HepG2 (cell line): ENCODE measurements around the gene CELF4. TPM values are rescaled to one million over a fixed set of nuclear protein-coding genes. Genes with fewer than 3 reads are reported as not detected.

Experiments used
- ATAC-seq: fragments of 200-7000 bp; cut with Tn5 transposase; 3 replicates; pipeline ENCODE4 v1.9.1; 2020; ENCODE audit warnings: mild to moderate bottlenecking, moderate library complexity
- BruUV-seq: library from RNA; stranded (reverse); fragments of 400-500 nt; replicated peaks from 2 replicates; lab custom pipeline; 2021; lab: Mats Ljungman, UMichigan
- CTCF ChIA-PET: fragments of 300-600 bp; formaldehyde crosslinking; extraction: SDS; loops from one replicate; lab custom pipeline; 2021; ENCODE audit warnings: low total read pairs, inconsistent platforms, low intra/inter-chr PET ratio; lab: Yijun Ruan, JAX
- POLR2A ChIA-PET: fragments of 350-600 bp; sonication (Branson Sonifier 250); formaldehyde crosslinking; loops from one replicate; lab custom pipeline; 2020; ENCODE audit warnings: antibody characterized with exemption, inconsistent platforms; lab: Yijun Ruan, JAX
- DNase-seq: peaks from one replicate; pipeline ENCODE4 v3.0.0-alpha.2; 2015; ENCODE audit warnings: low spot score
- FAIRE-seq: peaks from 3 replicates; lab custom pipeline; 2011; peaks lifted over from hg19 to GRCh38; lab: Jason Lieb, UNC
- H2AFZ ChIP-seq: one replicate; pipeline ENCODE4 v1.6.1; 2011; ENCODE audit warnings: low read length, inconsistent platforms
- H3K27ac ChIP-seq: fragments of 300-600 bp; 3 replicates; pipeline ENCODE4 v1.8.0; 2011; ENCODE audit warnings: mixed run types, mild to moderate bottlenecking, mixed read lengths, low read length, inconsistent platforms; ENCODE audit not compliant: insufficient read depth; ENCODE audit errors: extremely low read length
- H3K27me3 ChIP-seq, 2 experiments: fragments of 200-600 bp in 1 of 2; 2 replicates in 1 of 2; 3 replicates in 1 of 2; pipeline versions ENCODE4 v1.6.0 to v1.8.0; 2011; ENCODE audit warnings: low read length in 2 of 2, mild to moderate bottlenecking in 2 of 2, moderate library complexity in 2 of 2, inconsistent platforms in 1 of 2; ENCODE audit not compliant: insufficient read depth in 2 of 2, control insufficient read depth in 1 of 2
- H3K36me3 ChIP-seq, 2 experiments: fragments of 200-600 bp in 1 of 2; replicated peaks in 1 of 2; 2 replicates in 1 of 2; 3 replicates in 1 of 2; pipeline versions ENCODE4 v1.5.1 to v1.8.0; 2011; ENCODE audit warnings: low read length in 2 of 2, inconsistent platforms in 1 of 2; ENCODE audit not compliant: insufficient read depth in 2 of 2, control insufficient read depth in 1 of 2
- H3K4me1 ChIP-seq: 2 replicates; pipeline ENCODE4 v1.5.1; 2012; ENCODE audit warnings: low read length, inconsistent platforms; ENCODE audit not compliant: insufficient read depth
- H3K4me2 ChIP-seq: 2 replicates; pipeline ENCODE4 v1.6.0; 2011; ENCODE audit warnings: low read depth, low read length, inconsistent platforms
- H3K4me3 ChIP-seq, 3 experiments: fragments of 200-600 bp in 1 of 3; sonication (generic), shearing (Covaris generic) in 1 of 3; replicated peaks in 1 of 3; 2 replicates each; pipeline ENCODE4 v1.5.1; 2011 to 2016; ENCODE audit warnings: low read length in 3 of 3, inconsistent platforms in 2 of 3, low read depth in 2 of 3, mild to moderate bottlenecking in 2 of 3, control low read depth in 1 of 3, mixed read lengths in 1 of 3; ENCODE audit not compliant: insufficient read depth in 1 of 3
- H3K79me2 ChIP-seq: one replicate; pipeline ENCODE4 v1.6.1; 2011; ENCODE audit warnings: low read length, inconsistent platforms; ENCODE audit not compliant: insufficient read depth
- H3K9ac ChIP-seq: 2 replicates; pipeline ENCODE4 v1.6.0; 2011; ENCODE audit warnings: mild to moderate bottlenecking, low read depth, low read length, inconsistent platforms; ENCODE audit not compliant: insufficient read depth
- H3K9me3 ChIP-seq: 2 replicates; pipeline ENCODE4 v1.5.1; 2012; ENCODE audit warnings: mild to moderate bottlenecking, low read length
- H4K20me1 ChIP-seq: 2 replicates; pipeline ENCODE4 v1.6.0; 2011; ENCODE audit warnings: inconsistent platforms, mild to moderate bottlenecking, low read length, moderate library complexity; ENCODE audit not compliant: insufficient read depth
- ATF6 ChIP-seq: sonication (generic); formaldehyde crosslinking; conservative IDR thresholded peaks from 2 replicates; pipeline ENCODE4 v1.4.0; 2020; ENCODE audit warnings: missing genetic modification reagents
- CENPX ChIP-seq: sonication (generic); formaldehyde crosslinking; IDR thresholded peaks from 2 replicates; pipeline ENCODE4 v1.9.0; 2021; ENCODE audit warnings: mild to moderate bottlenecking, missing genetic modification reagents, moderate library complexity
- FOXJ3 ChIP-seq: sonication (generic); formaldehyde crosslinking; IDR thresholded peaks from 2 replicates; pipeline ENCODE4 v1.4.0; 2020; ENCODE audit warnings: missing genetic modification reagents, mild to moderate bottlenecking, borderline replicate concordance
- HDAC1 ChIP-seq: sonication (generic); formaldehyde crosslinking; IDR thresholded peaks from 2 replicates; pipeline ENCODE4 v1.5.1; 2020; ENCODE audit warnings: mild to moderate bottlenecking, missing genetic modification reagents
- KLF6 ChIP-seq: IDR thresholded peaks from 2 replicates; pipeline ENCODE4 v1.8.0; 2016; ENCODE audit warnings: missing biosample characterization, missing genetic modification reagents
- MYC ChIP-seq: sonication (generic); formaldehyde crosslinking; IDR thresholded peaks from 2 replicates; pipeline ENCODE4 v1.9.0; 2021; ENCODE audit warnings: missing genetic modification reagents, borderline replicate concordance
- MYNN ChIP-seq: sonication (generic); formaldehyde crosslinking; IDR thresholded peaks from 2 replicates; pipeline ENCODE4 v1.4.0; 2020; ENCODE audit warnings: mild to moderate bottlenecking, low read depth, missing genetic modification reagents
- SOX13 ChIP-seq, 3 experiments: fragments of 450-650 bp in 1 of 3; sonication (generic) in 1 of 3; formaldehyde crosslinking in 1 of 3; IDR thresholded peaks in 2 of 3; conservative IDR thresholded peaks in 1 of 3; 2 replicates each; pipeline versions ENCODE4 v1.5.0 to v1.6.1; 2016 to 2020; ENCODE audit warnings: antibody characterized with exemption in 1 of 3, mild to moderate bottlenecking in 1 of 3, missing compliant biosample characterization in 1 of 3, missing genetic modification reagents in 1 of 3, moderate library complexity in 1 of 3
- ZNF30 ChIP-seq: sonication (generic); formaldehyde crosslinking; IDR thresholded peaks from 2 replicates; pipeline ENCODE4 v1.5.0; 2020; ENCODE audit warnings: mild to moderate bottlenecking, missing genetic modification reagents
- ZNF562 ChIP-seq: sonication (generic); formaldehyde crosslinking; IDR thresholded peaks from 2 replicates; pipeline ENCODE4 v1.8.0; 2022; ENCODE audit warnings: missing genetic modification reagents, borderline replicate concordance
- ZNF564 ChIP-seq: sonication (generic); formaldehyde crosslinking; IDR thresholded peaks from 2 replicates; pipeline ENCODE4 v1.8.1; 2023; ENCODE audit warnings: mild to moderate bottlenecking, missing genetic modification reagents
- ZNF589 ChIP-seq: sonication (generic); formaldehyde crosslinking; conservative IDR thresholded peaks from 2 replicates; pipeline ENCODE4 v1.8.0; 2022; ENCODE audit warnings: mild to moderate bottlenecking, moderate library complexity, missing genetic modification reagents
- ZNF605 ChIP-seq: sonication (generic); formaldehyde crosslinking; IDR thresholded peaks from 2 replicates; pipeline ENCODE4 v1.8.0; 2022; ENCODE audit warnings: mild to moderate bottlenecking, missing genetic modification reagents
- ZNF713 ChIP-seq: sonication (generic); formaldehyde crosslinking; IDR thresholded peaks from 2 replicates; pipeline ENCODE4 v1.4.0; 2020; ENCODE audit warnings: mild to moderate bottlenecking, missing genetic modification reagents
- WGBS: methylation state at CpG from one replicate; pipeline ENCODE4 v1.1.6; 2017; ENCODE audit warnings: low lambda C conversion rate; 5-methylcytosine and 5-hydroxymethylcytosine counted together
- in situ Hi-C: cut with HindIII; loops from 2 replicates; pipeline ENCODE4 v1.10.0; 2017; ENCODE audit warnings: low pct_unique_long_range_greater_than_20kb; ENCODE audit not compliant: extremely low pct_ligation_motif_present
- intact Hi-C: fragments of 100-400 bp; cut with micrococcal nuclease; formaldehyde crosslinking; loops from one replicate; pipeline ENCODE4 v1.10.0; 2022; ENCODE audit not compliant: unreplicated experiment
- polyA plus RNA-seq, 8 experiments: library from polyadenylated mRNA; depleted of rRNA in 3 of 8; stranded (reverse) in 7 of 8; unstranded in 1 of 8; fragments of >200 nt; fragmentation: Illumina TruSeq in 4 of 8; extraction: Trizol in 4 of 8; gene quantifications; 2 replicates each; pipeline versions ENCODE4 v1.2.1 to v1.2.3, GENCODE V29; 2011 to 2016; ENCODE audit warnings: low read depth in 4 of 8, missing spikeins in 1 of 8, mixed read lengths in 1 of 8; ENCODE audit not compliant: insufficient read depth in 1 of 8
- total RNA-seq, 5 experiments: library from RNA; depleted of rRNA; stranded (reverse); fragments of >200 nt; fragmentation: Illumina TruSeq; extraction: Trizol; gene quantifications; 2 replicates each; pipeline ENCODE4 v1.2.3, GENCODE V29; 2016; ENCODE audit warnings: low read depth in 1 of 5

CELF4 gene
- total and polyA plus RNA-seq, 2 of the 13 experiments (the other 11 are each of a cell fraction or from before 2014, with no cell fraction given): not detected

- CTCF ChIA-PET: no interaction called here
- Histone ChIP-seq H3K36me3 (no peaks in the 10 kb centered on the region), H3K9ac (no peak overlapping the region), H3K4me1 (no peaks in the 10 kb centered on the region), H3K27ac (no peak overlapping the region), H3K9me3 (no peaks in the 10 kb centered on the region), H3K4me2 (no peak overlapping the region), H3K4me3 (no peak overlapping the region), H2AFZ (no peak overlapping the region), H3K27me3 (peaks cover 10 to 27% of the 10 kb centered on the region in 2 experiments; a peak in 4 of 5 replicates), H3K79me2 (no peaks in the 10 kb centered on the region), H4K20me1 (no peaks in the 10 kb centered on the region)
- in situ Hi-C loops: no loop called here
- TF ChIP-seq ZNF589 (CRISPR knock-in tag) (no peak), MYNN (CRISPR knock-in tag) (no peak), ZNF713 (CRISPR knock-in tag) (no peak), ATF6 (no peak), KLF6 (CRISPR knock-in tag) (no peak), SOX13 (IDR thresholded peaks at IDR 0.05) (no peak), SOX13 (CRISPR knock-in tag; conservative IDR thresholded peaks at IDR 0.05 in 1 of 2, IDR thresholded peaks at IDR 0.05 in 1 of 2) (no peak), MYC (CRISPR knock-in tag) (no peak), ZNF30 (CRISPR knock-in tag) (no peak), CENPX (CRISPR knock-in tag) (no peak), HDAC1 (no peak), ZNF605 (CRISPR knock-in tag) (no peak), ZNF562 (CRISPR knock-in tag) (no peak), ZNF564 (CRISPR knock-in tag) (no peak), FOXJ3 (CRISPR knock-in tag) (no peak)
- intact Hi-C loops: no loop called here
- no CpG with 5 or more reads among the region's 4 CpGs for WGBS
- FAIRE-seq: no peak
- DNase-seq: no peak
- POLR2A ChIA-PET: no interaction called here
- no peak for ATAC-seq
- BruUV-seq: no TSS peak
Measured at GRCh38 chr18:37391156-37391555, 174.4 kb downstream of the CELF4 start.
